ENCODE measurements around the gene TGIF1.

DNA sequence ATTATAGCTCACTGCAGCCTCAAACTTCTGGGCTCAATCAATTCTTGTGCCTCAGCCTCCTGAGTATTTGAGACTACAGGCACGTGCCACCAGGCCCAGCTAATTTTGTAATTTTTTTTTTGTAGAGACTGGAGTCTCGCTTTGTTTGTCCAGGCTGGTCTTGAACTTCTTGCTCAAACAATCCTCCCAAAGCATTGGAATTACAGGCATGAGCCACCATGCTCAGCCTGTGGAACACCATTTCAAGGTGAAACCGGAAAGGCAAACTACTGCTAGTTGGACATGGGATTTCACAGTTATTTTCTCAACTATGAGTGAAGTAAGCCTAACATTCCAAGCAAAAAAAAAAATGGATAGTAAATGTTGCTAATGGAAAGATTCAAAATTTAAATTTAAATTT is 20.9 kb upstream of the TGIF1 start:
- TF ChIP-seq, protein P1, sequence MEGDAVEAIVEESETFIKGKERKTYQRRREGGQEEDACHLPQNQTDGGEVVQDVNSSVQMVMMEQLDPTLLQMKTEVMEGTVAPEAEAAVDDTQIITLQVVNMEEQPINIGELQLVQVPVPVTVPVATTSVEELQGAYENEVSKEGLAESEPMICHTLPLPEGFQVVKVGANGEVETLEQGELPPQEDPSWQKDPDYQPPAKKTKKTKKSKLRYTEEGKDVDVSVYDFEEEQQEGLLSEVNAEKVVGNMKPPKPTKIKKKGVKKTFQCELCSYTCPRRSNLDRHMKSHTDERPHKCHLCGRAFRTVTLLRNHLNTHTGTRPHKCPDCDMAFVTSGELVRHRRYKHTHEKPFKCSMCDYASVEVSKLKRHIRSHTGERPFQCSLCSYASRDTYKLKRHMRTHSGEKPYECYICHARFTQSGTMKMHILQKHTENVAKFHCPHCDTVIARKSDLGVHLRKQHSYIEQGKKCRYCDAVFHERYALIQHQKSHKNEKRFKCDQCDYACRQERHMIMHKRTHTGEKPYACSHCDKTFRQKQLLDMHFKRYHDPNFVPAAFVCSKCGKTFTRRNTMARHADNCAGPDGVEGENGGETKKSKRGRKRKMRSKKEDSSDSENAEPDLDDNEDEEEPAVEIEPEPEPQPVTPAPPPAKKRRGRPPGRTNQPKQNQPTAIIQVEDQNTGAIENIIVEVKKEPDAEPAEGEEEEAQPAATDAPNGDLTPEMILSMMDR (IDR thresholded peaks at IDR 0.05), result no peak
- no peak for TF ChIP-seq POLR2A (IDR thresholded peaks at IDR 0.05)

Data from body of pancreas (tissue), 4 donors.